Heart left ventricle (tissue), 16 donors: ENCODE measurements around the gene CTSE. TPM values are rescaled to one million over a fixed set of nuclear protein-coding genes. Genes with fewer than 3 reads are reported as not detected.
A peak's percentile ranks its signal among the peaks of the same experiment; 100 is the strongest.

ENCODE experiments used
- ATAC-seq, 4 donors: fragments of 200-7000 bp; cut with Tn5 transposase; one replicate each; pipeline ENCODE4 v1.9.1; 2020 to 2022; ENCODE audit warnings: moderate library complexity in 4 of 4, mild to moderate bottlenecking in 3 of 4, moderate number of reproducible peaks in 1 of 4
- DNase-seq, 5 donors: peaks; one replicate each; pipeline ENCODE4 v3.0.0-alpha.2; 2020
- H3K27ac ChIP-seq, 12 donors: fragments of 200-600 bp; sonication (generic) in 4 of 12; one replicate each; pipeline versions ENCODE4 v1.5.0 to v1.8.0; 2016 to 2022; ENCODE audit warnings: mild to moderate bottlenecking in 2 of 12
- H3K27me3 ChIP-seq, 9 donors: fragments of 200-600 bp; sonication (generic) in 2 of 9; one replicate each; pipeline versions ENCODE4 v1.5.1 to v1.8.0; 2016 to 2022; ENCODE audit warnings: mild to moderate bottlenecking in 3 of 9
- H3K36me3 ChIP-seq, 9 donors: fragments of 200-600 bp; sonication (generic) in 2 of 9; one replicate each; pipeline versions ENCODE4 v1.5.0 to v1.8.0; 2018 to 2022; ENCODE audit warnings: mild to moderate bottlenecking in 2 of 9
- H3K4me1 ChIP-seq, 12 donors: fragments of 200-600 bp; sonication (generic) in 4 of 12; one replicate each; pipeline versions ENCODE4 v1.5.0 to v1.8.0; 2016 to 2022; ENCODE audit warnings: mild to moderate bottlenecking in 3 of 12
- H3K4me3 ChIP-seq, 12 donors: fragments of 200-600 bp; sonication (generic) in 4 of 12; one replicate each; pipeline versions ENCODE4 v1.5.0 to v1.8.0; 2017 to 2022; ENCODE audit warnings: mild to moderate bottlenecking in 9 of 12, moderate library complexity in 4 of 12
- H3K9me3 ChIP-seq, 12 donors: fragments of 200-600 bp; sonication (generic) in 4 of 12; one replicate each; pipeline versions ENCODE4 v1.5.0 to v1.8.0; 2016 to 2022; ENCODE audit warnings: mild to moderate bottlenecking in 1 of 12
- CTCF ChIP-seq, 12 donors: fragments of 200-600 bp; sonication (generic) in 4 of 12; IDR thresholded peaks; one replicate each; pipeline versions ENCODE4 v1.5.0 to v1.8.0; 2018 to 2022; ENCODE audit warnings: antibody characterized with exemption in 12 of 12, mild to moderate bottlenecking in 5 of 12
- POLR2A ChIP-seq, 2 donors: fragments of 450-650 bp; IDR thresholded peaks; one replicate each; pipeline ENCODE4 v1.6.1; 2017; ENCODE audit warnings: antibody characterized with exemption in 2 of 2, mild to moderate bottlenecking in 2 of 2, moderate library complexity in 2 of 2
- WGBS, 4 donors: extraction: QIAGEN DNeasy Blood & Tissue Kit in 2 of 4; methylation state at CpG; one replicate each; pipeline versions ENCODE4 v1.1.5 to v1.1.7; 2013 to 2018; 5-methylcytosine and 5-hydroxymethylcytosine counted together
- intact Hi-C, 10 donors: fragments of 100-400 bp; cut with DNase I; formaldehyde crosslinking; loops; one replicate each; pipeline versions ENCODE4 v1.11.1 to v1.14.2; 2022
- polyA plus RNA-seq, 2 donors: library from polyadenylated mRNA; stranded (reverse); fragments of 200-250 nt; gene quantifications; one replicate each; pipeline ENCODE4 v1.2.3, GENCODE V29; 2013
- total RNA-seq, 9 donors: library from RNA; depleted of rRNA in 2 of 9; stranded (reverse); fragments of >200 nt in 2 of 9; fragmentation: NEBNext Ultra II Directional in 3 of 9; extraction: Animal tissue kit (Norgen Biotek cat#: 25700) in 3 of 9; gene quantifications; one replicate each; pipeline versions ENCODE4 v1.1.0 to v1.2.4, GENCODE V29; 2016 to 2023
- donor health status: ischemic (EF 13 %, LVEDD 7.1; RV severe dilation, severe dysfunction).
- donor health status: healthy with polysubstance abuse.
- donor health status: DM: no; HTN: yes; CAD: no.
- donor health status: DM: no; HTN: no; CAD: no.
- donor health status: ischemic (EF 25% LVEDD 6.9; RV normal size, moderate dysfunction).
- donor health status: ischemic (EF 25% LVEDD 5.7; RV mildly dilated, moderate dysfunction).
- donor health status: healthy.
- donor health status: DM: yes; HTN: yes; CAD: no.
- donor health status: ischemic (EF 35%, LVEDD 5.7; RV mildly dilated, moderate dysfunction).
- donor health status: nonischemic (EF 11% LVEDD 7.7; RV severe dilation, severe dysfunction).
- donor health status: DM: yes; HTN: yes; CAD: no.
- donor health status: PGD.
- donor health status: ischemic (EF 29% LVEDD 5.4; RV normal size, mild dysfunction).
- donor health status: nonischemic (EF 23%, LVEDD 6.1; RV moderate dilation, normal function).

CTSE gene
- total and polyA plus RNA-seq, 11 donors, result 2.2 TPM; not detected in 10

DNA sequence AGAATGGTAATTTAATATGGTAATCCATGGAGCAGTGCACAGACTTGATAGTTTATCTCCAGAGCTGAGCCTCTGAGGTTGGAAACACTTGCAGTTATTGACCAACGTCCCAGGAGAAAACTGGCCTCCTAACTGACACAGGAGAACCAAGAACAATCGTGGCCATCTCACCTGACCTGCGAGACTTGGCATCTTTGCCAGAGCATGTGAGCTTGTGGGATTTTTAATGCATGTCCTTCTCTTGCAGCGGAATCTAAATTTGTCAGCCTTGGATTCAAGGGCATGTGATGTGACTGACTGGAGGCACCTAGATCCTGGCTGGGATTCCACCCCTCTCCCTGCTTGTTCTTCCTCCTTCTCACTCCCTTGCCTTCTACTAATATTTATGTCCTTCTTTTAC lies 52.6 kb downstream of the CTSE start:
- Histone ChIP-seq H3K27ac (peak overlapping the region in 3 of 12 donors; percentile 5 to 57 (median 17)), H3K4me1 (peaks cover 0 to 29% (median 9%) of the 10 kb centered on the region in 12 donors), H3K9me3 (no peaks in the 10 kb centered on the region), H3K27me3 (no peaks in the 10 kb centered on the region), H3K4me3 (no peak overlapping the region), H3K36me3 (no peaks in the 10 kb centered on the region)
- 52 to 59% (median 55%) methylated on average over 4 of the region's 4 CpGs for WGBS, 4 donors
- ATAC-seq (no peak), DNase-seq (no peak)
- intact Hi-C loops, result loop anchor here in 2 of 10 donors (10.0 kb wide), 1 partner anchor 296 kb away; no protein-coding TSS in a partner anchor
- TF ChIP-seq CTCF (IDR thresholded peaks at IDR 0.05), result no peak
- TF ChIP-seq POLR2A (IDR thresholded peaks at IDR 0.05), result no peak

DNA sequence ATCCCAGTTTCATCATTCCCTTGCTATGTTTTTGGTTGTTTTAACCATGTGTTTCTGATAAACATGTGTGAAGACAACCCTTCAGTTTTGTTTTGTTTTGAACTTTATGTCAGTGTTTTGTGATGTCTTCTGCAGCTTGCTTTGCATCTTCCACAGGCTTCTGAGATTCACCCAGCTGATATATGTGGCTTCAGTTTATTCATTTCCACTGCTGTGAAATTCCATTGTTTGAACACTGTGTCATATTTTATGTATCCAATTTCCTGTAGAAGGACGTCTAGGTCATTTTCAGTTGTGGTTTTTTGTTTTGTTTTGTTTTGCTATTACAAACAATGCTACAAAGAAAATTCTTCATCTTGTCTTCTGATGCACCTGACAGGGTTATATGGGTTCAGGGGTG lies 53.2 kb downstream of the CTSE start:
- Histone ChIP-seq H3K27me3 (no peaks in the 10 kb centered on the region), H3K4me1 (peaks cover 0 to 23% (median 4%) of the 10 kb centered on the region in 12 donors), H3K9me3 (no peaks in the 10 kb centered on the region), H3K4me3 (no peak overlapping the region), H3K36me3 (no peaks in the 10 kb centered on the region), H3K27ac (no peak overlapping the region)
- intact Hi-C loops, result loop anchor here in 2 of 10 donors (10.0 kb wide), 1 partner anchor 296 kb away; no protein-coding TSS in a partner anchor
- TF ChIP-seq POLR2A (IDR thresholded peaks at IDR 0.05), result no peak
- DNase-seq (no peak), ATAC-seq (no peak)
- WGBS, 4 donors, result 38 to 54% (median 46%) methylated on average over 1 of the region's 1 CpG

DNA sequence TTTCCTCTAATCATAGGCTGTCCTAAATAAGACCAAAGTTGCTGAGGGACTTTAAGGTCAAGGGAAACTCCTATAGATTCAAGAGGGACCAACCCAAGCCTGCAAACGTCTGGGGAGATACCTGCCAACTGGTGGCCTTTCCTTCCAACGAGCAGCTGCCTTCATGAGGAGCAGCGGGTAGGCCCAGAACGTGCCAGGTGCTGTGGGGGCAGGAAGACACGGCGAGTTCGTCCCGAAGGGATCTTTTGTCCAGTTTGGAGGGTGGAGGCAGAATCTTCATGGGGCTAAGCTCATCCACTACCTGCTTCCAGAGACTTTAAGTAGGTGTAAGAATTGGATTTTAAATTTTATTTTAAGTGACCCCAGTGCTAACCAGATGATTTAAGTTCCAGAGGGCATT lies 54.5 kb downstream of the CTSE start:
- intact Hi-C loops, result no loop called here
- no peak for ATAC-seq
- Histone ChIP-seq H3K36me3 (no peaks in the 10 kb centered on the region), H3K4me3 (no peak overlapping the region), H3K27me3 (no peaks in the 10 kb centered on the region), H3K4me1 (peaks cover 0 to 20% (median 3%) of the 10 kb centered on the region in 12 donors), H3K9me3 (no peaks in the 10 kb centered on the region), H3K27ac (no peak overlapping the region)
- 82 to 92% (median 87%) methylated on average over 8 of the region's 8 CpGs for WGBS, 4 donors
- TF ChIP-seq CTCF (IDR thresholded peaks at IDR 0.05) (no peak), POLR2A (IDR thresholded peaks at IDR 0.05) (no peak)
- no peak for DNase-seq

- peaks cover 0 to 23% (median 5%) of the 10 kb centered on the region in 12 donors for H3K4me1 ChIP-seq
- H3K9me3 ChIP-seq, result no peaks in the 10 kb centered on the region
- no peaks in the 10 kb centered on the region for H3K27me3 ChIP-seq
- DNase-seq (no peak), ATAC-seq (no peak)
- WGBS, 4 donors, result 84 to 91% (median 90%) methylated on average over 10 of the region's 10 CpGs
- no peak overlapping the region for H3K27ac ChIP-seq
- intact Hi-C loops, result no loop called here
- TF ChIP-seq POLR2A (IDR thresholded peaks at IDR 0.05) (no peak), CTCF (IDR thresholded peaks at IDR 0.05) (no peak)
- H3K4me3 ChIP-seq, result no peak overlapping the region
- no peaks in the 10 kb centered on the region for H3K36me3 ChIP-seq
These were observed 56.0 kb downstream of the CTSE start for GRCh38 chr1:205967554-205968335.
